Brain pericyte (primary cell): ENCODE data around the gene LDAH.
A peak's percentile ranks its signal among the peaks of the same experiment; 100 is the strongest.
"Not testable (repeated sequence)": the region's sequence is repeated elsewhere in the genome, so short reads cannot be mapped to it uniquely, and the experiment has no call there.

ENCODE experiments used
- DNase-seq: peaks from one replicate; pipeline ENCODE4 v3.0.0-alpha.2; 2012; ENCODE audit warnings: low read depth, low spot score

Gene LDAH

GRCh38 chr2:20822535-20823490 is at the start of gene LDAH:
TSS of gene LDAH (minus strand) at chr2:20823101. CDS start at chr2:20801463, 21,638 bp downstream.
- DNase-seq, result peak; percentile 75

GRCh38 chr2:20868377-20868776 is 45.5 kb upstream of the LDAH start:
- DNase-seq, result no peak

GRCh38 chr2:20862850-20863249 is 39.9 kb upstream of the LDAH start:
- no peak for DNase-seq

GRCh38 chr2:20855456-20855855 is 32.6 kb upstream of the LDAH start:
- no peak for DNase-seq

- no peak for DNase-seq
Measured at GRCh38 chr2:20852670-20853069, 29.8 kb upstream of the LDAH start.

GRCh38 chr2:20852139-20852538 is 29.2 kb upstream of the LDAH start:
- no peak for DNase-seq

- DNase-seq, result no peak
Measured at GRCh38 chr2:20844246-20844645, 21.3 kb upstream of the LDAH start.

GRCh38 chr2:20839052-20839451 is 16.2 kb upstream of the LDAH start:
- no peak for DNase-seq

- no peak for DNase-seq
Measured at GRCh38 chr2:20838016-20838415, 15.1 kb upstream of the LDAH start.

GRCh38 chr2:20836521-20836920 is 13.6 kb upstream of the LDAH start:
- no peak for DNase-seq

- no peak for DNase-seq
Measured at GRCh38 chr2:20834331-20834730, 11.4 kb upstream of the LDAH start.

GRCh38 chr2:20832606-20833005 is 9.7 kb upstream of the LDAH start:
- DNase-seq, result no peak

- DNase-seq, result no peak
Measured at GRCh38 chr2:20829861-20830260, 7.0 kb upstream of the LDAH start.

GRCh38 chr2:20823917-20824316 is 1.0 kb upstream of the LDAH start:
- DNase-seq, result no peak

- no peak for DNase-seq
Measured at GRCh38 chr2:20818820-20819219, 4.1 kb downstream of the LDAH start.

- no peak for DNase-seq
Measured at GRCh38 chr2:20815216-20815615, 7.7 kb downstream of the LDAH start.

GRCh38 chr2:20812779-20813178 is 10.1 kb downstream of the LDAH start:
- no peak for DNase-seq

- no peak for DNase-seq
Measured at GRCh38 chr2:20806286-20806685, 16.6 kb downstream of the LDAH start.

GRCh38 chr2:20803974-20804373 is 18.9 kb downstream of the LDAH start:
- DNase-seq, result no peak

- DNase-seq, result no peak
Measured at GRCh38 chr2:20803226-20803682, 19.6 kb downstream of the LDAH start.

- DNase-seq, result no peak
Measured at GRCh38 chr2:20797096-20797495, 25.8 kb downstream of the LDAH start.

GRCh38 chr2:20796374-20796791 is 26.5 kb downstream of the LDAH start:
- DNase-seq, result no peak

- DNase-seq, result not testable (repeated sequence)
Measured at GRCh38 chr2:20793944-20794343, 29.0 kb downstream of the LDAH start.
